Activated CD4-positive, alpha-beta memory T cell treated with anti-CD3 and anti-CD28 coated beads for 36 hours (primary cell): ENCODE results near the gene IARS2. TPM values are rescaled to one million over a fixed set of nuclear protein-coding genes. Genes with fewer than 3 reads are reported as not detected.

Experiments
- CTCF ChIA-PET: fragments of 350-600 bp; sonication (Branson Sonifier 250); formaldehyde crosslinking; loops from one replicate; lab custom pipeline; 2021; ENCODE audit warnings: antibody characterized with exemption, inconsistent platforms; lab: Charles Lee
- POLR2A ChIA-PET: fragments of 350-600 bp; sonication (Branson Sonifier 250); formaldehyde crosslinking; loops from one replicate; lab custom pipeline; 2021; ENCODE audit warnings: antibody characterized with exemption; lab: Charles Lee
- DNase-seq: peaks from one replicate; pipeline ENCODE4 v3.0.0-alpha.2; 2020
- H3K27ac Mint-ChIP-seq: one replicate; pipeline ENCODE4 v1.8.0; 2021; ENCODE audit warnings: mixed read lengths
- H3K27me3 Mint-ChIP-seq: one replicate; pipeline ENCODE4 v1.8.0; 2021; ENCODE audit warnings: mixed read lengths
- H3K36me3 Mint-ChIP-seq: one replicate; pipeline ENCODE4 v1.8.0; 2021; ENCODE audit warnings: mixed read lengths
- H3K4me1 Mint-ChIP-seq: one replicate; pipeline ENCODE4 v1.8.0; 2021; ENCODE audit warnings: low read depth, mixed read lengths
- H3K4me3 Mint-ChIP-seq: one replicate; pipeline ENCODE4 v1.8.0; 2021; ENCODE audit warnings: mild to moderate bottlenecking, mixed read lengths
- H3K9me3 Mint-ChIP-seq: one replicate; pipeline ENCODE4 v1.8.0; 2021; ENCODE audit warnings: mixed read lengths
- intact Hi-C: fragments of 100-400 bp; cut with micrococcal nuclease; formaldehyde crosslinking; loops from one replicate; pipeline ENCODE4 v1.15.1; 2023
- total RNA-seq, 2 experiments: library from RNA; stranded (reverse); gene quantifications; one replicate each; pipeline ENCODE4 v1.2.3, GENCODE V29; 2021

The IARS2 gene
- total RNA-seq, 2 experiments from 2014 or later, result 77.6 to 79.2 TPM

GRCh38 chr1:220121791-220122530, 28.0 kb downstream of the IARS2 start:
- POLR2A ChIA-PET, result no interaction called here
- H3K36me3 Mint-ChIP-seq, result peaks cover 6% of the 10 kb centered on the region
- CTCF ChIA-PET, result interaction anchor here (1.1 to 3.2 kb wide), 2 partner anchors 9 kb away, joined by 3 to 20 read pairs; no protein-coding TSS in a partner anchor
- no peak overlapping the region for H3K27ac Mint-ChIP-seq
- H3K9me3 Mint-ChIP-seq, result no peaks in the 10 kb centered on the region
- intact Hi-C loops, result no loop called here
- no peak overlapping the region for H3K4me3 Mint-ChIP-seq
- peaks cover 16% of the 10 kb centered on the region for H3K4me1 Mint-ChIP-seq
- no peak for DNase-seq
- no peaks in the 10 kb centered on the region for H3K27me3 Mint-ChIP-seq

DNA sequence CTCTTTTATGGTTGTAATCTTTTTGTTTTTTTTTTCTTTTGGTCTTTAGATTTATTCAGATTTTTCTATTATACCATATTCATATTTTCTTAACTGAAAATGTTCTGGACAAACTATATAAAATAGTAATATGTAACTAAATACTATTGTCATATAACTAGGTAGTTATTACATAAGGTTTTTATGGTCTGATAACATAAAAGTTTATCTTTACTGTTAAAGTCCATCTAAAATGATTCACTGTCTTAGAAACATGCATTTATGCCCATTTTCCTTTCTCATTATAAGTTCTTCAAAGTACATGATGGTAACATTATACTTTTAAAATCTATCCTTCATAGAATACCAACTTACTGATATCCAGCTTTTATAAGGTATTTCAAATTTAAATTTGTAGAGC, 29.1 kb downstream of the IARS2 start:
- Mint-ChIP-seq H3K27ac (no peak overlapping the region), H3K4me1 (peaks cover 16% of the 10 kb centered on the region), H3K9me3 (no peaks in the 10 kb centered on the region), H3K36me3 (peaks cover 10% of the 10 kb centered on the region), H3K4me3 (no peak overlapping the region), H3K27me3 (no peaks in the 10 kb centered on the region)
- ChIA-PET POLR2A (no interaction called here), CTCF (interaction anchor here (0.6 to 3.2 kb wide), 4 partner anchors 10 to 79 kb away, joined by 3 to 20 read pairs (median 4); no protein-coding TSS in a partner anchor)
- intact Hi-C loops, result no loop called here
- no peak for DNase-seq

GRCh38 chr1:220123889-220124288, 30.0 kb downstream of the IARS2 start:
- H3K4me3 Mint-ChIP-seq, result no peak overlapping the region
- no peak for DNase-seq
- no peak overlapping the region for H3K27ac Mint-ChIP-seq
- H3K27me3 Mint-ChIP-seq, result no peaks in the 10 kb centered on the region
- ChIA-PET CTCF (interaction anchor here (0.7 to 3.2 kb wide), 6 partner anchors 9 to 80 kb away, joined by 3 to 20 read pairs (median 4); no protein-coding TSS in a partner anchor), POLR2A (no interaction called here)
- peaks cover 9% of the 10 kb centered on the region for H3K36me3 Mint-ChIP-seq
- H3K4me1 Mint-ChIP-seq, result peaks cover 15% of the 10 kb centered on the region
- intact Hi-C loops, result no loop called here
- no peaks in the 10 kb centered on the region for H3K9me3 Mint-ChIP-seq

DNA sequence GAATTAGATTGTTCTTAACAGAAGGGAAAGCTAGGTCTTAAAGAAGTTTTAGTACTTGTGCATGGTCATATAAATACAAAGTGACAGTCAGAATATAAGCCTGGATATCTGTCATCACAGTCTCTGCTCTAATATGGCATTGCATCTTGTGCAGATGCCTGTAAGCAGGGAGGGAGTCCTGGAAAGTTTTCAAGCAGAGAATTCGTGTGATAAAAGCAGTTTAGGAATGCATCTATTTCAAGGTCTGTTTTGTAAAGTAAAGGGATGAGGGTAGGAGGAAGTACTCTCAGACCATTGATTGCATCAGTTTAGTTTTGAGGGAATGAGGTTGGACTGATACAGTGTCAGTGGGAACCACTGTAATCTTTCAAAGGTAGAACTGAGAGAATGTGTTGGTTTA, 30.6 kb downstream of the IARS2 start:
- Mint-ChIP-seq H3K9me3 (peaks cover 4% of the 10 kb centered on the region), H3K4me1 (peaks cover 14% of the 10 kb centered on the region), H3K27ac (no peak overlapping the region), H3K4me3 (no peak overlapping the region), H3K36me3 (peaks cover 11% of the 10 kb centered on the region), H3K27me3 (no peaks in the 10 kb centered on the region)
- DNase-seq, result no peak
- ChIA-PET CTCF (interaction anchor here (0.7 to 3.2 kb wide), 6 partner anchors 9 to 80 kb away, joined by 3 to 20 read pairs (median 4); no protein-coding TSS in a partner anchor), POLR2A (no interaction called here)
- intact Hi-C loops, result no loop called here

- DNase-seq, result no peak
- POLR2A ChIA-PET, result no interaction called here
Observed at GRCh38 chr1:220127076-220127475, 33.1 kb downstream of the IARS2 start.

GRCh38 chr1:220129479-220130210, 35.7 kb downstream of the IARS2 start:
- Mint-ChIP-seq H3K9me3 (peaks cover 5% of the 10 kb centered on the region), H3K4me1 (peaks cover 11% of the 10 kb centered on the region), H3K27ac (no peak overlapping the region), H3K27me3 (no peaks in the 10 kb centered on the region), H3K4me3 (no peak overlapping the region), H3K36me3 (peaks cover 30% of the 10 kb centered on the region)
- no peak for DNase-seq
- intact Hi-C loops, result no loop called here
- CTCF ChIA-PET, result no interaction called here
- POLR2A ChIA-PET, result no interaction called here

More at GRCh38 chr1:220127076-220127475, 33.1 kb downstream of the IARS2 start:
- peaks cover 18% of the 10 kb centered on the region for H3K4me1 Mint-ChIP-seq
- no peak overlapping the region for H3K4me3 Mint-ChIP-seq
- H3K27me3 Mint-ChIP-seq, result no peaks in the 10 kb centered on the region
- no peak overlapping the region for H3K27ac Mint-ChIP-seq
- H3K9me3 Mint-ChIP-seq, result peaks cover 5% of the 10 kb centered on the region
- H3K36me3 Mint-ChIP-seq, result peaks cover 25% of the 10 kb centered on the region
- CTCF ChIA-PET, result interaction anchor here (1.8 kb wide), 1 partner anchor 14 kb away, joined by 7 read pairs; no protein-coding TSS in a partner anchor
- intact Hi-C loops, result no loop called here

DNA sequence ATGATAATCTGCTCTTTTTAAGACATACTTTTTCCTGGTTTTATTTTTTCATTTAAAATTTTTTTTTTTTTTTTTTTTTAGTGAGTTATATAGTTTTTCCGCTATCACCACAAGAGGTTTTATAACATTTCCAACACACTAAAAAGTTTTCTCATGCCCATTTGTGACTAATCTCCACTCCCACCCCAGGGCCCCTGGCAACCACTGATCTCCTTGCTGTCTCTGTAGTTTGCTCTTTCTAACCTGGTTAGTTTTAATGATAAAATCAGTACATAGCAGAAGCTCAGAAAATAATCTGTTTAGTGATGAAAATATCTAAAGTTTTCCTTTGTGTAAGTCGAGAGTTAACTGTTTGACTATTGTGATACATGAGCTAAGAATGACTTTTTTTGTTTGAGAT, 41.8 kb downstream of the IARS2 start:
- POLR2A ChIA-PET, result no interaction called here
- Mint-ChIP-seq H3K27ac (no peak overlapping the region), H3K4me1 (peaks cover 11% of the 10 kb centered on the region), H3K9me3 (no peaks in the 10 kb centered on the region), H3K4me3 (no peak overlapping the region), H3K36me3 (peaks cover 34% of the 10 kb centered on the region), H3K27me3 (no peaks in the 10 kb centered on the region)
- CTCF ChIA-PET, result interaction anchor here (1.3 kb wide), 1 partner anchor 12 kb away, joined by 4 read pairs; no protein-coding TSS in a partner anchor
- DNase-seq, result peak; percentile 23
- intact Hi-C loops, result loop anchor here (2.0 kb wide), 1 partner anchor 23 kb away; no protein-coding TSS in a partner anchor

GRCh38 chr1:220137019-220137786, 43.3 kb downstream of the IARS2 start:
- Mint-ChIP-seq H3K36me3 (peaks cover 37% of the 10 kb centered on the region), H3K27ac (peak overlapping the region; percentile 62), H3K9me3 (no peaks in the 10 kb centered on the region), H3K4me1 (peaks cover 11% of the 10 kb centered on the region), H3K4me3 (no peak overlapping the region), H3K27me3 (no peaks in the 10 kb centered on the region)
- no peak for DNase-seq
- intact Hi-C loops, result loop anchor here (2.0 kb wide), 1 partner anchor 24 kb away; no protein-coding TSS in a partner anchor
- ChIA-PET CTCF (interaction anchor here (0.5 to 1.4 kb wide), 2 partner anchors 24 to 341 kb away, joined by 3 to 10 read pairs; no protein-coding TSS in a partner anchor), POLR2A (no interaction called here)

DNA sequence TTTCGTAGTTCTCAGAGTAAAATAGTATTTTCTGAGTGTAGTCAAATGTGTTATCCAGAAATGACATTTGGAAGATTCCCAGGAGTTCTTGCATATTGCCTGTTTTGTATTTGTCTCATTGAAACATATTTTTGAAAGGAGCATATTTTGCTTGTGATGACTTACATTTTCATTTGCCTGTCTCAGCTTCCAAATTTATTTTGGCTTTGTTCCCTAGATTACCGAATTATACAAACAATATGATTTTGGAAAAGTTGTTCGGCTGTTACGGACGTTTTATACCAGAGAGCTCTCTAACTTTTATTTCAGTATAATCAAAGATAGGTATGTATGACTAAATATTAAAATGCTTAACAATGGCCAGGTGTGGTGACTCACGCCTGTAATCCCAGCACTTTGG, 46.0 kb downstream of the IARS2 start:
- CTCF ChIA-PET, result no interaction called here
- intact Hi-C loops, result no loop called here
- no peak overlapping the region for H3K4me3 Mint-ChIP-seq
- DNase-seq, result no peak
- H3K9me3 Mint-ChIP-seq, result no peaks in the 10 kb centered on the region
- H3K36me3 Mint-ChIP-seq, result peaks cover 49% of the 10 kb centered on the region
- no peak overlapping the region for H3K27ac Mint-ChIP-seq
- peaks cover 11% of the 10 kb centered on the region for H3K4me1 Mint-ChIP-seq
- H3K27me3 Mint-ChIP-seq, result no peaks in the 10 kb centered on the region
- POLR2A ChIA-PET, result no interaction called here

- Mint-ChIP-seq H3K27ac (no peak overlapping the region), H3K27me3 (no peaks in the 10 kb centered on the region), H3K36me3 (peaks cover 51% of the 10 kb centered on the region), H3K9me3 (no peaks in the 10 kb centered on the region), H3K4me1 (peaks cover 1% of the 10 kb centered on the region), H3K4me3 (no peak overlapping the region)
- POLR2A ChIA-PET, result no interaction called here
- CTCF ChIA-PET, result interaction anchor here (1.2 to 1.5 kb wide), 3 partner anchors 12 to 46 kb away, joined by 3 to 5 read pairs (median 3); no protein-coding TSS in a partner anchor
- DNase-seq, result no peak
- intact Hi-C loops, result no loop called here
Observed at GRCh38 chr1:220144051-220144450, 50.1 kb downstream of the IARS2 start.

DNA sequence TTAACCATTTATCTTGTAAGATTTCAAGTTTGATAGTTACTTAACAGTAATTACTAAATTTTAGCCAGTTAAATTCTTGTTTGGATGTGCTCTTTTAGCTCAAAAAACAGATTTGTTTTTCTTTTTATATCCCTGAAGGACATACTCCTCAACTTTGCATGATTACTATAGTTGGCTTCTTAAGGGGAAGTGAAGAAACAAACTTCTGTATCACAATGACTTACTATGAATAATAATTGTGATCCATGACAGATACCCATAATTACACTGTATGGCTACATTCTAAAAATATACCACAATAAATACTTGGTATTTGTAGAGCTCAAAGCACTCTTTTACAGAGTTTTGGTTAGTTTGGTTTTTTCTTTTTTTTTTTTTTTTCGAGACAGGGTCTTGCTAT, 55.8 kb downstream of the IARS2 start:
- Mint-ChIP-seq H3K4me3 (no peak overlapping the region), H3K9me3 (no peaks in the 10 kb centered on the region), H3K4me1 (peaks cover 1% of the 10 kb centered on the region), H3K27ac (no peak overlapping the region), H3K27me3 (no peaks in the 10 kb centered on the region), H3K36me3 (peaks cover 32% of the 10 kb centered on the region)
- CTCF ChIA-PET, result interaction anchor here (1.0 kb wide), 1 partner anchor 26 kb away, joined by 3 read pairs; no protein-coding TSS in a partner anchor
- POLR2A ChIA-PET, result no interaction called here
- DNase-seq, result no peak
- intact Hi-C loops, result no loop called here
